ENCODE results near the gene RPA1. TPM values are rescaled to one million over a fixed set of nuclear protein-coding genes. Genes with fewer than 3 reads are reported as not detected.

RPA1 gene
- total RNA-seq, 4 donors from 2014 or later, result 22.9 to 30.8 (median 29.2) TPM

DNA sequence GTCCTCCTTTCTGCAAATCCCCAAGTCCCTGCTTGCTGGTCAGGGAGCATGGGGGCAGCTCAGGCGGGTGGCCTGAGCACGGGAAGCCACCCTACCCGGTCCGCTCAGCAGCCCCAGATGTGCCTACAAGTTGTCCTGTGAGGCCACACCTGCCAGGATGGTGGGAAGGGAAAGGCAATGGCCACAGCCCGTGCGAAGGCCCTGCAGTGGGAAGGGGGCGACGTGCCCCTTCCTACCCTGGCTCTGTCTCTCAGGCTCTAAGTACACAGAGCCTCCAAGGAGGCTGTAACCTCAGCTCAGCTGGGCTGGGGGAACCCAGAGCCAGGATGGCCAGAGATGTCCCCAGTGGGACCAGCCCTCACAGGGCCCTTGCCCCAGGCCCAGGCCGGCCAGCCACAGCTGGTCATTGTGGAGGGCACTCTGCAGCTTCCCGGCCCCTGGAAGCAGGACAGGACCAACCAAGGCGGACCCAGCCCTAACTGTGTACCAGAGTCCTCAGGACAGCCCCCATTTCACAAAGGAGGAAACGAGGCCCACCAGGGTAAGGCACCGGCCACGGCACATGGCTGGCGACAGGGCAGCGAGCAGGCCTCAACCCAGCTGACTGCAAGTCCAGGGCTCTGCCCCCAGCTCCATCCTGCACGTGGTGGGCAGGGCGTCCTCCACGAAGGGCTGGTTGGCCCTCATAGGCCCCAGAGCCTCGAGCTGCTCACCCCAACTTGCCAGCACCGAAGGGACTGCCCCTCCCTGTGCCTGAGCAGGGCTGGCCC lies 113.0 kb downstream of the RPA1 start:
- TF ChIP-seq EP300 (IDR thresholded peaks at IDR 0.05) (no peak), CTCF (IDR thresholded peaks at IDR 0.05) (no peak), POLR2A (IDR thresholded peaks at IDR 0.05; ENCODE audit: low read depth) (no peak), POLR2AphosphoS5 (IDR thresholded peaks at IDR 0.05) (no peak)
- 95% methylated on average over 8 of the region's 21 CpGs for WGBS
- peaks cover 0 to 7% (median 3%) of the 10 kb centered on the region in 4 donors for H3K4me1 ChIP-seq
- intact Hi-C loops (cut with DNase I), result no loop called here
- no peak for DNase-seq (ENCODE audit: extremely low spot score)
- no peak overlapping the region for H3K27ac ChIP-seq (replicated peaks in 1 of 4)
- no peak overlapping the region for H3K4me3 ChIP-seq
- H3K27me3 ChIP-seq, result peaks cover 0 to 13% (median 0%) of the 10 kb centered on the region in 4 donors
- no peaks in the 10 kb centered on the region for H3K36me3 ChIP-seq
- H3K9me3 ChIP-seq, result no peaks in the 10 kb centered on the region

DNA sequence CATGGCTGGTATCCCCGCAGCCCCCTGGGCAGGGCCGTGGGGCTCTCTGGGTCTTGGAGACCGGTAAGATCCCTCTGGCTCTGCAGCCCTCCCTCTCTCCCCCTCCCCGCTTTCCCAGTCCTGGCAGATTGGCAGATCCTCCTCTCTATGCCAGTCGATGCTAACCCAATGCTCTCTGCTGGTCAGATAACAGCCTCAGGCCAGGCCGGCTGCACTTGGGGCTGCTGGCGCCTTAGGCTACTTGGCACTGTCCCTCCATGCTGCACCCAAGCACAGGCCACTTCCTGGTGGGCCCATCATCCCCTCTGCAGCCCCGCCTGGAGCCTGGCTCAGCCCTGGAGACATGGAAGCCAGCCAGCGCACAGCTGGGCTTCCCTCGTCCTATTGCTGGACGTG lies 113.6 kb downstream of the RPA1 start:
- 88% methylated on average over 7 of the region's 11 CpGs for WGBS
- TF ChIP-seq EP300 (IDR thresholded peaks at IDR 0.05) (no peak), POLR2AphosphoS5 (IDR thresholded peaks at IDR 0.05) (no peak), CTCF (IDR thresholded peaks at IDR 0.05) (no peak), POLR2A (IDR thresholded peaks at IDR 0.05; ENCODE audit: low read depth) (no peak)

GRCh38 chr17:1945621-1946020 lies 115.8 kb downstream of the RPA1 start:
- TF ChIP-seq EP300 (IDR thresholded peaks at IDR 0.05), result no peak
- TF ChIP-seq CTCF (IDR thresholded peaks at IDR 0.05), result no peak
- TF ChIP-seq POLR2AphosphoS5 (IDR thresholded peaks at IDR 0.05), result no peak
- no peak for TF ChIP-seq POLR2A (IDR thresholded peaks at IDR 0.05; ENCODE audit: low read depth)
- peaks cover 0 to under 1% (median 0%) of the 10 kb centered on the region in 4 donors for H3K4me1 ChIP-seq
- no peak overlapping the region for H3K4me3 ChIP-seq
- intact Hi-C loops (cut with DNase I), result no loop called here
- no peaks in the 10 kb centered on the region for H3K9me3 ChIP-seq
- 88% methylated on average over 9 of the region's 12 CpGs for WGBS
- peaks cover 0 to 13% (median 0%) of the 10 kb centered on the region in 4 donors for H3K27me3 ChIP-seq
- H3K36me3 ChIP-seq, result no peaks in the 10 kb centered on the region
- no peak overlapping the region for H3K27ac ChIP-seq (replicated peaks in 1 of 4)
- DNase-seq (ENCODE audit: extremely low spot score), result no peak

More for the DNA sequence above, 113.6 kb downstream of the RPA1 start:
- Histone ChIP-seq H3K4me3 (no peak overlapping the region), H3K4me1 (peaks cover 0 to 7% (median 3%) of the 10 kb centered on the region in 4 donors), H3K36me3 (no peaks in the 10 kb centered on the region), H3K9me3 (no peaks in the 10 kb centered on the region), H3K27me3 (peaks cover 0 to 13% (median 0%) of the 10 kb centered on the region in 4 donors), H3K27ac (replicated peaks in 1 of 4) (no peak overlapping the region)
- intact Hi-C loops (cut with DNase I), result no loop called here
- no peak for DNase-seq (ENCODE audit: extremely low spot score)

DNA sequence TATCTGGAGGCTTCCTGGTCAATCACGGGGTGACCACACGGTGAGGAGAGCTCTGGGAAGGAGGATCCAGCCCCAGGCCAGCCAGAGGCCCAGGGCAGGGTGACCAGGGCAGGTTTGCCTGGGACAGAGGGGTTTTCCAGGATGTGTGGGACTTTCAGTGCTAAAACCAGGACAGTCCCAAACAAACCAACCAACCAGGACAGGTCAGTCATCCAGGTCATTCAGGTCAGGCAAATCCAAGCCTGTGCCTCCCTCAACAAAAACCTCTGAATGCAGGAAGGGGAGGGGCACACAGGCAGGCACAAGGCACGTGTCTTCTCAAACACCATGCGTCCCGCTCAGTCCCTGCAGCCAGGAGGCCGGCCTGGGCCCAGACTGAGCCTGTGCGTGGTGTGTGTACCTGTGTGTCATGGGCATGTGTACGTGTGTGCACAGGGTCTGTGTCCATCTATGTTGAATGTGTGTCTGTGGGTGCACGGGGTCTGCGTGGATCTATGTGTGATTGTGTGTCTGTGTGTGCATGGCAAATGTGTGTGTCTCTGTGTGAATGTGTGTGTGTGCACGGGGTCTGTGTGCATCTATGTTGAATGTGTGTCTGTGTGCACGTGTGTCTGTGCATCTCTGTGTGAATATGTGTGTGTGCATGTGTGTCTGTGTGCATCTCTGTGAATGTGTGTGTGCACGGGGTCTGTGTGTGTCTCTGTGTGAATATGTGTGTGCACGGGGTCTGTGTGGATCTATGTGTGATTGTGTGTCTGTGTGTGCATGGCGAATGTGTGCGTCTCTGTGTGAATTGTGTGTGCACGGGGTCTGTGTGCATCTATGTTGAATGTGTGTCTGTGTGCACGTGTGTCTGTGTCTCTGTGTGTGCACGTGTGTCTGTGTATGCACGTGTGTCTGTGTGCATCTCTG lies 116.5 kb downstream of the RPA1 start:
- TF ChIP-seq EP300 (IDR thresholded peaks at IDR 0.05), result no peak
- no peak for TF ChIP-seq POLR2A (IDR thresholded peaks at IDR 0.05; ENCODE audit: low read depth)
- TF ChIP-seq POLR2AphosphoS5 (IDR thresholded peaks at IDR 0.05), result no peak
- no peak for TF ChIP-seq CTCF (IDR thresholded peaks at IDR 0.05)
- Histone ChIP-seq H3K4me1 (no peaks in the 10 kb centered on the region), H3K9me3 (no peaks in the 10 kb centered on the region), H3K36me3 (no peaks in the 10 kb centered on the region), H3K4me3 (no peak overlapping the region), H3K27ac (replicated peaks in 1 of 4) (no peak overlapping the region), H3K27me3 (peaks cover 0 to 10% (median 0%) of the 10 kb centered on the region in 4 donors)
- 81% methylated on average over 16 of the region's 20 CpGs for WGBS
- DNase-seq (ENCODE audit: extremely low spot score), result no peak
- intact Hi-C loops (cut with DNase I), result no loop called here
